Right atrium auricular region (tissue), 2 donors: ENCODE measurements around the gene RCSD1. TPM values are rescaled to one million over a fixed set of nuclear protein-coding genes. Genes with fewer than 3 reads are reported as not detected.

Source experiments
- DNase-seq: peaks from one replicate; pipeline ENCODE4 v3.0.0-alpha.2; 2019; ENCODE audit warnings: low spot score
- H3K27ac ChIP-seq, 2 donors: fragments of 200-600 bp; sonication (generic); 1 replicate in 1 of 2; 2 replicates in 1 of 2; pipeline ENCODE4 v1.5.1; 2016 to 2019
- H3K27me3 ChIP-seq, 2 donors: fragments of 200-600 bp; sonication (generic); one replicate each; pipeline versions ENCODE4 v1.5.1 to v1.6.0; 2017 to 2019
- H3K36me3 ChIP-seq: fragments of 200-600 bp; sonication (generic); one replicate; pipeline ENCODE4 v1.5.1; 2016
- H3K4me1 ChIP-seq, 2 donors: fragments of 200-600 bp; sonication (generic); one replicate each; pipeline versions ENCODE4 v1.5.1 to v1.6.0; 2017 to 2019
- H3K4me3 ChIP-seq, 2 donors: fragments of 200-600 bp; sonication (generic); 1 replicate in 1 of 2; 2 replicates in 1 of 2; pipeline ENCODE4 v1.5.1; 2017 to 2019; ENCODE audit warnings: mild to moderate bottlenecking in 1 of 2, moderate library complexity in 1 of 2
- H3K9me3 ChIP-seq, 2 donors: fragments of 200-600 bp; sonication (generic); one replicate each; pipeline ENCODE4 v1.5.1; 2019
- total RNA-seq, 2 donors: library from RNA; depleted of rRNA; stranded (reverse); fragments of >200 nt; gene quantifications; one replicate each; pipeline ENCODE4 v1.1.0, GENCODE V29; 2016
- TF ChIP-seq, protein P1 (sequence below), 2 donors: fragments of 200-600 bp; sonication (generic); IDR thresholded peaks; one replicate each; pipeline ENCODE4 v1.5.1; 2019; ENCODE audit warnings: antibody characterized with exemption in 2 of 2

The RCSD1 gene
- total RNA-seq, 2 donors from 2014 or later, result 26.5 to 39.3 TPM

DNA sequence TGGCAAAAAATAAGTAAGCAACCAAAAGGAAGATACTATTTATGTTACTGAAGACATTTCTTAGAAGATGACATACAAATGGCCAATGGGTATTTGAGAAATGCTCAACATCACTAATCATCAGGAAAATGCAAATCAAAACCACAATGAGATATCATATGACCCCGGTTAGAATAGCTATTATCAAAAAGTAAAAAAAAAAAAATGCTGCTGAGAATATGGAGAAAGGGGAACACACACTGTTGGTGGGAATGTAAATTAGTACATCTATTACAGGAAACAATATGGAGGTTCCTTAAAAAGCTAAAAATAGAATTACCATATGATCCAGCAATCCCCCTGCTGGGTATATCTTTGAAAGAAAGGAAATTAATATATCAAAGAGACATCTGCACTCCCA, 42.2 kb upstream of the RCSD1 start:
- Histone ChIP-seq H3K4me1 (no peaks in the 10 kb centered on the region), H3K9me3 (no peaks in the 10 kb centered on the region), H3K27me3 (no peaks in the 10 kb centered on the region), H3K27ac (no peak overlapping the region), H3K36me3 (no peaks in the 10 kb centered on the region), H3K4me3 (no peak overlapping the region)
- TF ChIP-seq, protein P1, sequence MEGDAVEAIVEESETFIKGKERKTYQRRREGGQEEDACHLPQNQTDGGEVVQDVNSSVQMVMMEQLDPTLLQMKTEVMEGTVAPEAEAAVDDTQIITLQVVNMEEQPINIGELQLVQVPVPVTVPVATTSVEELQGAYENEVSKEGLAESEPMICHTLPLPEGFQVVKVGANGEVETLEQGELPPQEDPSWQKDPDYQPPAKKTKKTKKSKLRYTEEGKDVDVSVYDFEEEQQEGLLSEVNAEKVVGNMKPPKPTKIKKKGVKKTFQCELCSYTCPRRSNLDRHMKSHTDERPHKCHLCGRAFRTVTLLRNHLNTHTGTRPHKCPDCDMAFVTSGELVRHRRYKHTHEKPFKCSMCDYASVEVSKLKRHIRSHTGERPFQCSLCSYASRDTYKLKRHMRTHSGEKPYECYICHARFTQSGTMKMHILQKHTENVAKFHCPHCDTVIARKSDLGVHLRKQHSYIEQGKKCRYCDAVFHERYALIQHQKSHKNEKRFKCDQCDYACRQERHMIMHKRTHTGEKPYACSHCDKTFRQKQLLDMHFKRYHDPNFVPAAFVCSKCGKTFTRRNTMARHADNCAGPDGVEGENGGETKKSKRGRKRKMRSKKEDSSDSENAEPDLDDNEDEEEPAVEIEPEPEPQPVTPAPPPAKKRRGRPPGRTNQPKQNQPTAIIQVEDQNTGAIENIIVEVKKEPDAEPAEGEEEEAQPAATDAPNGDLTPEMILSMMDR (IDR thresholded peaks at IDR 0.05), result no peak
- no peak for DNase-seq

DNA sequence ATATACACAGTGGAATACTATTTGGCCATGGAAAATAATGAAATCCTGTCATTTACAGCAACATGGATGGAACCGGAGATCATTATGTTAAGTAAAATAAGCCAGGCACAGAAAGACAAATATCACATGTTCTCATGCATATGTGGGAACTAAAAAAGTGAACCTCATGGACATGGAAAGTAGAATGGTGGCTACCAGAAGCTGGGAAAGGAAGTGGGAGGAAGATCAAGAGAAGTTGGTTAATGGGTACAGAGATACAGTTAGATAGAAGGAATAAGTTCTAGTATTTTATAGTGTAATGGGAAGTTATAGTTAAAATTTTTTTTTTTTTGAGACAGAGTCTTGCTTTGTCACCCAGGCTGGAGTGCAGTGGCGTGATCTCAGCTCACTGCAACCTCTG, 41.7 kb upstream of the RCSD1 start:
- H3K27ac ChIP-seq, result no peak overlapping the region
- DNase-seq, result no peak

DNA sequence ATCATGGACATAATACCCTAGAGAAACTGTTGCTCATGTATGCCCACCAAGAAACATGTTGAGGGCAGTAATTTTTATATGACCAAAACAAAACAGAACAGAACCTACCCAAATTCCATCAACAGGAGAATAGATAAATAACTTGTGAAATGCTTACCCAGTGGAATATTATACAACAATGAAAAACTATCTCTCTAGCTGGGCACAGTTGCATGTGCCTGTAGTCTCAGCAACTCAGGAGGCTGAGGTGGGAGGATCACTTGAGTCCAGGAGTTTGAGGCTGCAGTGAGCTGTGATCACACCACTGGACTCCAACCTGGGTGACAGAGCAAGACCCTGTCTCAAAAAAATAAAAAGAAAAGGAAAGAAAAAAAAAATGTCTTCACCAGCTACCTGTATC, 37.6 kb upstream of the RCSD1 start:
- H3K27ac ChIP-seq, result no peak overlapping the region
- H3K27me3 ChIP-seq, result no peaks in the 10 kb centered on the region
- no peaks in the 10 kb centered on the region for H3K36me3 ChIP-seq
- TF ChIP-seq, protein P1 (IDR thresholded peaks at IDR 0.05), result no peak
- no peaks in the 10 kb centered on the region for H3K4me1 ChIP-seq
- H3K9me3 ChIP-seq, result no peaks in the 10 kb centered on the region
- DNase-seq, result no peak
- H3K4me3 ChIP-seq, result no peak overlapping the region

More for the DNA sequence above, 41.7 kb upstream of the RCSD1 start:
- H3K9me3 ChIP-seq, result no peaks in the 10 kb centered on the region
- H3K4me1 ChIP-seq, result no peaks in the 10 kb centered on the region
- H3K36me3 ChIP-seq, result no peaks in the 10 kb centered on the region
- H3K4me3 ChIP-seq, result no peak overlapping the region
- TF ChIP-seq, protein P1 (IDR thresholded peaks at IDR 0.05), result no peak
- no peaks in the 10 kb centered on the region for H3K27me3 ChIP-seq

DNA sequence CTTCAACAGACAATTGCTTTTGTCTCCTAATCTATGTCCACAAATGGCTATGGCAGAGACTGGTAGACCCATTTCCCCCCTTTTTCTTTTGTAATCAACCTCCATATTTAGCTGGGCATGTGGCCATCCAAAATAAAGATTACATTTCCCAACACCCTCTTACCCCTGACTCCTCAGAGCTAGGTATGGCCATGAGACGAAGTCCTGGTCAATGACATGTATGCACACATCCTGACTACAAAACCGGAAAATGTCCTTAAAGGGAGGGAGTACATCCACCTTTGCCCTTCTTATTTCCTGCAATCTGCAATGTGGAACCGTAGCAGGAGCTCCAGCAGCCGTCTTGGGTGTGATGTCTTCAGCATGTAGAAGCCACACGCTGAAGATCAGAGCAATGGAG, 36.2 kb upstream of the RCSD1 start:
- TF ChIP-seq, protein P1 (IDR thresholded peaks at IDR 0.05), result no peak
- Histone ChIP-seq H3K4me1 (no peaks in the 10 kb centered on the region), H3K27me3 (no peaks in the 10 kb centered on the region), H3K36me3 (no peaks in the 10 kb centered on the region), H3K4me3 (no peak overlapping the region), H3K27ac (no peak overlapping the region), H3K9me3 (no peaks in the 10 kb centered on the region)
- DNase-seq, result no peak

DNA sequence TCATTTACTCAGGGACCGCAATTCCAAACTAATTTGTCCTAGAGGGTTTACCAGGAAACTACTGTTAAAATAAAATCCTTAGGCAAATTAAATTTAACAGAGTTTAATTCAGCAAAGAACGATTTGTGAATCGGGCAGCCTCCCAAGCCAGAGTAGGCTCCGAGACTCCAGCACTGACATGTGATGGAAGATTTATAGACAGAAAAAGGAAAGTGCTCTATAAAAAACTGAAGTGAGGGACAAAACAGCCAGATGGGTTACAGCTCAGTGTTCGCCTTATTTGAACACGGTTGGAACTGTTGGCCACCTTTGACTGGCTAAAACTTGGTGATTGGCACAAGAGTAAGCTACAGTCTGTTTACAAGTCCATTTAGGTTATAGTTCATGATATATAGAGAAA, 35.2 kb upstream of the RCSD1 start:
- no peak for DNase-seq
- no peak overlapping the region for H3K4me3 ChIP-seq
- no peaks in the 10 kb centered on the region for H3K9me3 ChIP-seq
- H3K36me3 ChIP-seq, result no peaks in the 10 kb centered on the region
- no peaks in the 10 kb centered on the region for H3K27me3 ChIP-seq
- TF ChIP-seq, protein P1 (IDR thresholded peaks at IDR 0.05), result no peak
- H3K4me1 ChIP-seq, result peaks cover 0 to under 1% of the 10 kb centered on the region in 2 donors
- H3K27ac ChIP-seq, result no peak overlapping the region

DNA sequence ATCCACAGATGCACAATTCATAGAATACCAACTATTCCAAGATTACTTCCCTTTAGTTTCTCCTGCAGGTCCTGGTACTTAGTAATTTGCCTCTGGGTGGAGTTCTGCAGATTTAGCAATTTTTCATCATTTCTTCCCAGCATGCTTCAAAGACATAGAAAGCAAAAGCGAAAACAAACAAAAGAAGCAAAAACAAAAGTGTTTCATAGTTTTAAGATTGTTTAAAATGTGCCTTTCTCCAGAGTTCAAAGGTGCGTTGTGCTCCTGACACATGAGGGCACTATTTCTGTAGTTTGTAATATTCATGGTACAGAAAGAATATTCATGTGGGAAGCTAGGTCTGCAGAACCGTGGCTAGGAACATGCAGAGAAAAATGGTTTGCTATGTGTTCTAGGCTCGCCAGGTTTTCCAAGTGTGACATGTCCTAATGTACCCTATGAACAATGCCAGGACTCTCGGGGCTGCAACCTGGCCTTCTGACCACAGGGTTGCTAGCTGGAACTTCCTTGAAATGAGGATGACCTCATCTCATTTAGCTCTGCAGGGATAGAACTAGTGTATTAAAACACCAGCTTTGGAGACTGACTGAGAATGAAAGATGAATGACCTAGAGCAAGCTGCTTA, 30.0 kb upstream of the RCSD1 start:
- H3K4me3 ChIP-seq, result no peak overlapping the region
- no peaks in the 10 kb centered on the region for H3K27me3 ChIP-seq
- peak; percentile 67 for DNase-seq
- no peaks in the 10 kb centered on the region for H3K36me3 ChIP-seq
- no peaks in the 10 kb centered on the region for H3K9me3 ChIP-seq
- H3K4me1 ChIP-seq, result peaks cover 0 to 28% of the 10 kb centered on the region in 2 donors
- H3K27ac ChIP-seq, result peak overlapping the region in 1 of 2 donors; percentile 40
- TF ChIP-seq, protein P1 (IDR thresholded peaks at IDR 0.05), result peak; percentile 27 to 76
